AG09309 (cell line): ENCODE measurements around the gene PANX3.
A peak's percentile ranks its signal among the peaks of the same experiment; 100 is the strongest.

Experiments used
- DNase-seq: peaks from one replicate; pipeline ENCODE4 v3.0.0-alpha.2; 2010; ENCODE audit warnings: low read depth
- H3K4me3 ChIP-seq: 2 replicates; pipeline ENCODE4 v1.5.1; 2011; ENCODE audit warnings: mild to moderate bottlenecking, low read depth, low read length, moderate library complexity; ENCODE audit not compliant: control insufficient read depth
- TF ChIP-seq, protein P1 (sequence below): IDR thresholded peaks from 2 replicates; pipeline ENCODE4 v1.5.1; 2011; ENCODE audit warnings: mild to moderate bottlenecking, low read depth, low read length, inconsistent platforms; ENCODE audit not compliant: insufficient read depth, control insufficient read depth; ENCODE audit errors: missing control alignments

Gene PANX3

DNA sequence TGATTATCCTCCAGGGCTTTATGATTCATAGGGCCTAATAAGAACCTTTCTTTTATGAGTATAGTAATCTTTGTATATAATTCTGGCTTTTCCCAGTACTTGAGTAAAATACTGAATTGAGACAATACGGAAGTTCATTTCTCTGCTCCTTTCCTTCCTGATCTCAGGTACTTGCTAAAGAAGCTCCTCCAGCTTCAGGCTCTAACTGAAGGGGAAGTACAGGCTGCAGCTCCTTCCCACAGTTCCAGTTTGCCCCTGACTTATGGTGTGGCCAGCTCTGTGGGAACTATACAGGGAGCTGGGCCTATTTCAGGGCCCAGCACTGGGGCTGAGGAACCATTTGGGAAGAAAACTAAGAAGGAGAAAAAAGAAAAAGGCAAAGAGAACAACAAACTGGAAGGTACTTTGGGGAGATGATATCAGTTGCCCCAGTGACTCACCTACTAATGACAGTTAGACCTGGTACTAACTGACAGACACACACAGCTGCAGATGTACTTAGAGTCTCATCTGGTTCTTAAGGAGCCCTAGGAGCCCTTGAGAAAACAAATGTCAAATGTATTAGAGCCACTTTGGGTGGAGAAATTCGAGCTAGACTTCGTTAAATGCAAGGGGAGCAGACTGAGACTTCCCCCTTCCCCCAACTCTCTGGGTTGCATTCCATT is 14.4 kb downstream of the PANX3 start:
- TF ChIP-seq, protein P1, sequence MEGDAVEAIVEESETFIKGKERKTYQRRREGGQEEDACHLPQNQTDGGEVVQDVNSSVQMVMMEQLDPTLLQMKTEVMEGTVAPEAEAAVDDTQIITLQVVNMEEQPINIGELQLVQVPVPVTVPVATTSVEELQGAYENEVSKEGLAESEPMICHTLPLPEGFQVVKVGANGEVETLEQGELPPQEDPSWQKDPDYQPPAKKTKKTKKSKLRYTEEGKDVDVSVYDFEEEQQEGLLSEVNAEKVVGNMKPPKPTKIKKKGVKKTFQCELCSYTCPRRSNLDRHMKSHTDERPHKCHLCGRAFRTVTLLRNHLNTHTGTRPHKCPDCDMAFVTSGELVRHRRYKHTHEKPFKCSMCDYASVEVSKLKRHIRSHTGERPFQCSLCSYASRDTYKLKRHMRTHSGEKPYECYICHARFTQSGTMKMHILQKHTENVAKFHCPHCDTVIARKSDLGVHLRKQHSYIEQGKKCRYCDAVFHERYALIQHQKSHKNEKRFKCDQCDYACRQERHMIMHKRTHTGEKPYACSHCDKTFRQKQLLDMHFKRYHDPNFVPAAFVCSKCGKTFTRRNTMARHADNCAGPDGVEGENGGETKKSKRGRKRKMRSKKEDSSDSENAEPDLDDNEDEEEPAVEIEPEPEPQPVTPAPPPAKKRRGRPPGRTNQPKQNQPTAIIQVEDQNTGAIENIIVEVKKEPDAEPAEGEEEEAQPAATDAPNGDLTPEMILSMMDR: no peak
- no peak for DNase-seq
- H3K4me3 ChIP-seq: no peak overlapping the region

DNA sequence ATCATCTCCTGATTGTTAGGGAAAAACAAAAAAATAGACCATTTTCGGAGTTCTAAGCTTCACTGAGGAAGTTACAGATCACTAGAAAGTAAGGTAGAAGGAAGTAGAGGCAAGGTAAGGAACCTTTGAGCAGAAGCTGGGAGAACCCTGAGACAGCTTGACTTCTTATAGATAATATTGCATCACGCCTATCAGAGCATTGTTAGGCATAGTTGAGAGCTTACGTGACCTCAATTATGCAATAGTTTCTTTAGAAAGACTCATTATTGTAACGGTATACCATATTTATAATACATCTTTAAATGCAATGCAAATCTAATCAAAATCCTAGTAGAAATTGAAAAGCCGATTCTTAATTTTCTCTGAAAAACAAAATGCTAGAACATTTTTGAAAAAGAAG is 16.3 kb downstream of the PANX3 start:
- DNase-seq: no peak
- TF ChIP-seq, protein P1: no peak
- H3K4me3 ChIP-seq: no peak overlapping the region

DNA sequence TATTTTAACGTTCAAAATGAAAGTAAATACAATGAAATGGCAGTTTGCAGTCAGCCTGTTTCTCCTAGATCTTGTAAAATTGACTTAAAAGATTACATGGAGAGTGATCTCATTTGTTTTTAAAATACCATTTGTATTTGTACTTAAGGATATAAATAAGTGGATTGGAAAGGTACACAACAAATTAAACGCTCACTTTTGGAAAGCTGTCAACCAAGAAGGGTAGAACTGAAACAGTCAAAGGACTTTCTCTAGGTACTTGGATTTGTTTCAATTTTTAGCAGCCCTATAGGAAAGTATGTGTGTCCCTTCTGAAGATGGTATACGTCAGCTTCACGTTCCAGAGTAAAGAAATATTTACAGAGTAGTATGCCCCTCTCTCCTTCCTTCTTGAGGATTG is 18.7 kb downstream of the PANX3 start:
- no peak for DNase-seq
- H3K4me3 ChIP-seq: no peak overlapping the region
- TF ChIP-seq, protein P1: no peak

DNA sequence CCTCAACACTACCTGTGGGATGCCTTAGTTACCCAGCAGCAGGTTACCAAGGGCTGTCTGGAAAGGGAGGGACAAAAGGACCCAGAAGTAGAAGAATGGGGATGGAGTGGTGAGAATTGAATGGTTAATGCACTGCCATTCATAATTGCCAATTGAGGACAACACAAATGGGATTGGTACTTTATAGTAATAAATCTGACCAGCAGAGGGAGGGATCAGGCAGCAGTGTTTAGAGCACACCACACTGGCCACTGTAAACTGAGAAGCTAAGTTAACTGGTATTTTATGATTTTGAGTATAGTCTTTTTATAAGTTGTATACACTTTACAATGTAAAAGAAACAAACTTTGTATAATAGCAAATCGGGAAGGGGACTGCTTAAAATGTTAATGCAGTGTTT is 22.1 kb downstream of the PANX3 start:
- DNase-seq: no peak
- TF ChIP-seq, protein P1: peak; percentile 43
- H3K4me3 ChIP-seq: no peak overlapping the region

DNA sequence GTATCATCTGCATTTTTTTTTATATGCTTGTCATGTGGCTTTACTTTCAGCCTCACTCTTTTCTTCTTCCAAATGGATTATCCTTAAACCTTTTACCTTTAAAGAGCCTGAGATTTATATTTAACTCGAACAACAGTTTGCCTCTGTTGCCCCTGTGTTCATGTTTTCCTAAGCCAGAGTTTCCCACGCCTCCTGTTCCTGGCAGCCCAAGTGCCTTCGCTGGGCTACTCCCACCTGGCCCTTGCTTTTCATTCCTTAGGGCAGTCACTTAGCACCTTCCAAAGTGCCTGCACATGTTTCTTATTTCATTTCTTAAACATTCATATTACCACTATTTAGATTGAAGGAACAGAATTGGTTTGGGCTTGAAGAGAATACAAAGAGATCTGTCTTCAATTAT is 24.7 kb downstream of the PANX3 start:
- TF ChIP-seq, protein P1: no peak
- no peak overlapping the region for H3K4me3 ChIP-seq
- no peak for DNase-seq

DNA sequence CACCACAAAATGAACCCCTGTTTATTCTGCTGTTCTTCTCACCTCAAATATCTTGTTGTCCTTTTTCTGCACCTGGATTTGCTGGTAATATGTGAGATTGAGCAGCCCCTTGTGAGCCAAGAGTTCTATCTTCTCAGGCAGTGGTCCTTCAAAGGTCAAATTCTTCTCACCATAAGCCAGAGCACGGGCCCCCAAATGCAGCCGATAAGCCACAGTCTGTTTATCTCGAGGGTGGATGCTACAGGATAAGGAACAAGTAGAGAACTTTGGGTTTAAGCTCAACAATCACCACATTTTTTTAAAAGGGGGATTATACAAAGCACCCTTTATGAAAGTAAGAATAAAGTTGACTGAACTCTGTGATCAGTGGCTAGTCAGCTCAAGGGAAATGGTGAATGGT is 27.3 kb downstream of the PANX3 start:
- TF ChIP-seq, protein P1: no peak
- DNase-seq: no peak

DNA sequence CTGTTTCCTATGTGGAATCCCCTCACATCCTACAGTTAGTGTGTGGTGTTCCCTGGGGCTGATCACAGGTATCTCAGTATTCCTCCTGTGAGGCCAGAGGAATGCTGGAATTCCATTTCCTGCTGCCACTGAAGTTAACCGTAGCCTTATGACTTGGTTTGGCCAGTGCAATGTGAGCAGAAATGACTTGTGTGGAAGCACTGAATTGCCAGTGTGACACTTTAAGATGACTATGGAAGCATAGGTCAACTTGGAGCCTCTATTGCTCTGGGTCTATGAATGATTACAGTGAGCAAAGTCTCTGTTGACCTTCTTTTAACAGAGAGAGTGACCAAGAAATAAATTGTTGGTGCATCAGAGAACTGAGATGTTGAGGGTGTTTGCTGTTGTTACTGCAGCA is 28.0 kb downstream of the PANX3 start:
- TF ChIP-seq, protein P1: no peak
- no peak overlapping the region for H3K4me3 ChIP-seq
- DNase-seq: no peak

More for the DNA sequence above, 27.3 kb downstream of the PANX3 start:
- H3K4me3 ChIP-seq: no peak overlapping the region
